PC-3 (cell line): ENCODE measurements around the gene WDPCP. TPM values are rescaled to one million over a fixed set of nuclear protein-coding genes. Genes with fewer than 3 reads are reported as not detected.

Source experiments
- ATAC-seq: fragments of 200-7000 bp; cut with Tn5 transposase; 2 replicates; pipeline ENCODE4 v1.9.1; 2020; ENCODE audit warnings: mild to moderate bottlenecking, moderate library complexity
- BruUV-seq: library from RNA; stranded (reverse); fragments of 400-500 nt; replicated peaks from 2 replicates; lab custom pipeline; 2021; lab: Mats Ljungman, UMichigan
- CTCF ChIA-PET: fragments of 300-600 bp; sonication (Branson Sonifier 250); formaldehyde crosslinking; loops from one replicate; lab custom pipeline; 2022; ENCODE audit warnings: antibody characterized with exemption; lab: Charles Lee
- POLR2A ChIA-PET: fragments of 300-600 bp; sonication (Branson Sonifier 250); formaldehyde crosslinking; loops from one replicate; lab custom pipeline; 2022; ENCODE audit warnings: antibody characterized with exemption; ENCODE audit not compliant: unreplicated experiment; lab: Charles Lee
- DNase-seq: peaks from one replicate; pipeline ENCODE4 v3.0.0-alpha.2; 2015
- H2AFZ ChIP-seq: fragments of 300-600 bp; sonication (generic); 2 replicates; pipeline ENCODE4 v1.6.0; 2016; ENCODE audit warnings: antibody characterized with exemption, low read length
- H3F3A ChIP-seq: fragments of 300-600 bp; sonication (generic); one replicate; pipeline ENCODE4 v1.6.0; 2017; ENCODE audit warnings: antibody characterized with exemption, low read length, control low read depth, mild to moderate bottlenecking; ENCODE audit not compliant: unreplicated experiment
- H3K27ac ChIP-seq: fragments of 300-600 bp; sonication (generic); 2 replicates; pipeline ENCODE4 v1.5.1; 2016; ENCODE audit warnings: mild to moderate bottlenecking, low read length
- H3K27me3 ChIP-seq: fragments of 300-600 bp; sonication (generic); 2 replicates; pipeline ENCODE4 v1.6.1; 2016; ENCODE audit warnings: low read length, mixed read lengths
- H3K36me3 ChIP-seq: fragments of 300-600 bp; sonication (generic); 2 replicates; pipeline ENCODE4 v1.6.1; 2016; ENCODE audit warnings: low read depth, mixed run types, low read length, mixed read lengths
- H3K4me1 ChIP-seq: fragments of 300-600 bp; sonication (generic); 2 replicates; pipeline ENCODE4 v1.5.1; 2016; ENCODE audit warnings: low read length; ENCODE audit not compliant: insufficient read depth
- H3K4me2 ChIP-seq: fragments of 300-600 bp; sonication (generic); 2 replicates; pipeline ENCODE4 v1.6.0; 2016; ENCODE audit warnings: low read length
- H3K4me3 ChIP-seq: fragments of 300-600 bp; sonication (generic); 2 replicates; pipeline ENCODE4 v1.5.1; 2016; ENCODE audit warnings: mild to moderate bottlenecking, low read length, mixed read lengths
- H3K79me2 ChIP-seq: fragments of 300-600 bp; sonication (generic); 2 replicates; pipeline ENCODE4 v1.6.1; 2017; ENCODE audit warnings: low read length, mixed read lengths
- H3K9ac ChIP-seq: fragments of 300-600 bp; sonication (generic); 2 replicates; pipeline ENCODE4 v1.6.0; 2016; ENCODE audit warnings: mild to moderate bottlenecking, low read length
- H3K9me2 ChIP-seq: fragments of 300-600 bp; sonication (generic); replicated peaks from 2 replicates; pipeline ENCODE4 v1.6.1; 2016; ENCODE audit warnings: mixed run types, low read length, mixed read lengths
- H3K9me3 ChIP-seq: fragments of 300-600 bp; sonication (generic); 2 replicates; pipeline ENCODE4 v1.6.1; 2016; ENCODE audit warnings: low read length, mixed read lengths
- H4K20me1 ChIP-seq: fragments of 300-600 bp; sonication (generic); 2 replicates; pipeline ENCODE4 v1.6.1; 2016; ENCODE audit warnings: low read length, mixed read lengths
- CTCF ChIP-seq: fragments of 300-600 bp; sonication (generic); conservative IDR thresholded peaks from 2 replicates; pipeline ENCODE4 v1.5.1; 2017; ENCODE audit warnings: antibody characterized with exemption, low read depth, mild to moderate bottlenecking, low read length
- EZH2 ChIP-seq: fragments of 300-600 bp; sonication (generic); IDR thresholded peaks from one replicate; pipeline ENCODE4 v1.6.1; 2017; ENCODE audit warnings: antibody characterized with exemption, mild to moderate bottlenecking, low read length; ENCODE audit not compliant: unreplicated experiment
- EZH2phosphoT487 ChIP-seq: fragments of 300-600 bp; sonication (generic); IDR thresholded peaks from 2 replicates; pipeline ENCODE4 v1.6.1; 2018; ENCODE audit warnings: mild to moderate bottlenecking, antibody characterized with exemption, low read length, borderline replicate concordance
- intact Hi-C: fragments of 100-400 bp; cut with micrococcal nuclease; formaldehyde crosslinking; loops from 2 replicates; pipeline ENCODE4 v1.9.0; 2023
- total RNA-seq: library from RNA; depleted of rRNA; stranded (reverse); fragments of >200 nt; gene quantifications from 2 replicates; pipeline ENCODE4 v1.2.3, GENCODE V29; 2014

The WDPCP gene
- total RNA-seq, 1 experiment from 2014 or later = 4.0 TPM

- Histone ChIP-seq H3K79me2 (no peaks in the 10 kb centered on the region), H3K9me3 (no peaks in the 10 kb centered on the region), H3K9ac (no peak overlapping the region), H4K20me1 (no peaks in the 10 kb centered on the region), H2AFZ (no peak overlapping the region), H3K27me3 (no peaks in the 10 kb centered on the region), H3K27ac (no peak overlapping the region), H3K4me2 (no peak overlapping the region), H3K9me2 (no peaks in the 10 kb centered on the region), H3K36me3 (no peaks in the 10 kb centered on the region), H3K4me1 (no peaks in the 10 kb centered on the region), H3K4me3 (no peak overlapping the region), H3F3A (no peaks in the 10 kb centered on the region)
- ChIA-PET POLR2A (no interaction called here), CTCF (no interaction called here)
- intact Hi-C loops = no loop called here
- no TSS peak for BruUV-seq
- DNase-seq (no peak), ATAC-seq (no peak)
- TF ChIP-seq EZH2phosphoT487 (no peak), EZH2 (no peak), CTCF (no peak)
Observed at GRCh38 chr2:63399156-63399555, 189.1 kb downstream of the WDPCP start.

- no peak for DNase-seq
- TF ChIP-seq CTCF (no peak), EZH2phosphoT487 (no peak), EZH2 (no peak)
- Histone ChIP-seq H3K4me1 (peaks cover 5% of the 10 kb centered on the region; the same call in 1 of the 2 replicates), H3K9ac (no peak overlapping the region), H3K4me2 (no peak overlapping the region), H3K4me3 (no peak overlapping the region), H3K27ac (no peak overlapping the region), H2AFZ (no peak overlapping the region), H3K36me3 (no peaks in the 10 kb centered on the region), H3K9me3 (no peaks in the 10 kb centered on the region), H3F3A (no peaks in the 10 kb centered on the region), H4K20me1 (no peaks in the 10 kb centered on the region), H3K9me2 (no peaks in the 10 kb centered on the region), H3K79me2 (no peaks in the 10 kb centered on the region), H3K27me3 (no peaks in the 10 kb centered on the region)
- intact Hi-C loops = no loop called here
- POLR2A ChIA-PET = no interaction called here
- BruUV-seq = no TSS peak
- no peak for ATAC-seq
- CTCF ChIA-PET = no interaction called here
Observed at GRCh38 chr2:63379451-63379850, 208.8 kb downstream of the WDPCP start.

- Histone ChIP-seq H3K79me2 (no peaks in the 10 kb centered on the region), H3K4me3 (no peak overlapping the region), H2AFZ (no peak overlapping the region), H3K9ac (no peak overlapping the region), H3K9me3 (no peaks in the 10 kb centered on the region), H3K9me2 (no peaks in the 10 kb centered on the region), H3K27ac (no peak overlapping the region), H3K27me3 (no peaks in the 10 kb centered on the region), H3F3A (no peaks in the 10 kb centered on the region), H3K4me2 (no peak overlapping the region), H4K20me1 (no peaks in the 10 kb centered on the region), H3K36me3 (no peaks in the 10 kb centered on the region), H3K4me1 (peaks cover 5% of the 10 kb centered on the region; the same call in 1 of the 2 replicates)
- CTCF ChIA-PET = no interaction called here
- DNase-seq = no peak
- ATAC-seq = no peak
- POLR2A ChIA-PET = no interaction called here
- TF ChIP-seq CTCF (no peak), EZH2phosphoT487 (no peak), EZH2 (no peak)
- BruUV-seq = no TSS peak
- intact Hi-C loops = no loop called here
Observed at GRCh38 chr2:63378589-63378988, 209.7 kb downstream of the WDPCP start.
